ENCODE measurements around the gene CNTNAP3.
"Not testable (repeated sequence)": the region's sequence is repeated elsewhere in the genome, so short reads cannot be mapped to it uniquely, and the experiment has no call there.

DNA sequence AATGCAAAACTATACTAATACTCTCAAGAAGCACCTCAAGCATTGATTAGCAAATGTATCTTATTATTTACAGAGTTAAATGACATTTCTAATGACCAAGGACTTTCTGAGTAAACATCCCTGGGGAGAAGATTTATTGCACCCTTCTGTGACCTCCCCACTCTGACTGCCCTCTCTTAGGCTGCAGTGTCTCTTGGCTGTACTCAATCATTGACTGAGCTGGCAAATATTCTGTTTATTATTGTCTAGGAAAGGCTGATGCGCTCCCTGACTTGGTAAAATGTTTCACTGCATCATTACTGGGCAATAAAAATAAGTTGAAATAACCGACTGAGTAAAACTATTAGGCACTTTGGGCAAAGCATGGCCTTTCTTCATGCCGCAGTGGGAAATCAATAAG lies 130.3 kb downstream of the CNTNAP3 start:
- TF ChIP-seq CTCF, POLR2A (IDR thresholded peaks at IDR 0.05): not testable (repeated sequence)
